Esophagus squamous epithelium (tissue), 5 donors: Measurements from ENCODE around the gene C3orf38. TPM values are rescaled to one million over a fixed set of nuclear protein-coding genes. Genes with fewer than 3 reads are reported as not detected.

ENCODE experiments used
- DNase-seq: peaks from one replicate; lab custom pipeline; 2025; lab: John Stamatoyannopoulos, UW
- H3K27ac ChIP-seq, 4 donors: fragments of 200-600 bp; sonication (generic); one replicate each; pipeline ENCODE4 v1.5.1; 2016 to 2019; ENCODE audit warnings: mild to moderate bottlenecking in 1 of 4
- H3K27me3 ChIP-seq, 4 donors: fragments of 200-600 bp; sonication (generic); 1 replicate in 3 of 4; 2 replicates in 1 of 4; pipeline versions ENCODE4 v1.5.1 to v1.6.0; 2017 to 2021; ENCODE audit warnings: antibody characterized with exemption in 1 of 4
- H3K36me3 ChIP-seq, 3 donors: fragments of 200-600 bp; sonication (generic); one replicate each; pipeline ENCODE4 v1.5.1; 2016 to 2019
- H3K4me1 ChIP-seq, 3 donors: fragments of 200-600 bp; sonication (generic); one replicate each; pipeline ENCODE4 v1.5.1; 2017 to 2019
- H3K4me3 ChIP-seq, 4 donors: fragments of 200-600 bp; sonication (generic); 1 replicate in 3 of 4; 2 replicates in 1 of 4; pipeline ENCODE4 v1.5.1; 2016 to 2019; ENCODE audit warnings: mild to moderate bottlenecking in 2 of 4, moderate library complexity in 1 of 4
- H3K9me3 ChIP-seq, 3 donors: fragments of 200-600 bp; sonication (generic); one replicate each; pipeline ENCODE4 v1.5.1; 2016 to 2019
- POLR2A ChIP-seq, 4 donors: fragments of 450-650 bp; IDR thresholded peaks; one replicate each; pipeline ENCODE4 v1.6.1; 2017; ENCODE audit warnings: antibody characterized with exemption in 4 of 4, mild to moderate bottlenecking in 4 of 4, moderate library complexity in 3 of 4
- WGBS, 2 donors: methylation state at CpG; one replicate each; pipeline ENCODE4 v1.1.5; 2018; 5-methylcytosine and 5-hydroxymethylcytosine counted together
- intact Hi-C: fragments of 100-400 bp; cut with DNase I; formaldehyde crosslinking; loops from one replicate; pipeline ENCODE4 v1.15.0; 2022
- total RNA-seq, 4 donors: library from RNA; depleted of rRNA; stranded (reverse); fragments of >200 nt; gene quantifications; one replicate each; pipeline ENCODE4 v1.1.0, GENCODE V29; 2016
- TF ChIP-seq, protein P1 (sequence below), 6 experiments: fragments of 450-650 bp in 4 of 6; fragments of 200-600 bp in 2 of 6; sonication (generic) in 2 of 6; IDR thresholded peaks; one replicate each; pipeline ENCODE4 v1.5.1; 2016 to 2019; ENCODE audit warnings: antibody characterized with exemption in 6 of 6, mild to moderate bottlenecking in 4 of 6, moderate library complexity in 4 of 6
- donor health status: DM: yes; HTN: yes; CAD: no.

The C3orf38 gene
- total RNA-seq, 4 donors from 2014 or later, result 10.6 to 19.8 (median 15.6) TPM

DNA sequence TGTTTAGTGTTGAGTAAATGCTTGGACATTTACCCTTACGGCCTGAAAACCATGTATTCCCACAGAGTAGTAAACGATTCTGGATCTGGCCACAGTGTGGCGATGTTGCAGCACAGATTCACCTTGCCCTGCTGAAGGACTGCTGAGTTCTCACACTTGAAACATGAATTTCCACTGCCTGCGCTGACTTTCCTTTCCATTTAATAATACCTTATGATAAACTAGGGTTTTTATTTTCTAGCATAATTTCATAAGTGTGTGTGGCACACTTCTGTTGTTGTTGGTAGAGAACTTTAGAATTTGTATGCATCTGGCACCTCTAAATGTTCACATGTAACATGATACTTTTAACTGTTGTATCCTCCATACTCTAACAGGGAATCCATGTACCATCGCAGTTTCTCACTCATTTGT is 53.9 kb downstream of the C3orf38 start:
- intact Hi-C loops, result no loop called here

More for the DNA sequence above, 53.9 kb downstream of the C3orf38 start:
- Histone ChIP-seq H3K4me1 (no peaks in the 10 kb centered on the region), H3K36me3 (no peaks in the 10 kb centered on the region), H3K4me3 (no peak overlapping the region), H3K27ac (no peak overlapping the region), H3K27me3 (no peaks in the 10 kb centered on the region), H3K9me3 (no peaks in the 10 kb centered on the region)
- TF ChIP-seq POLR2A (IDR thresholded peaks at IDR 0.05), result no peak
- TF ChIP-seq, protein P1, sequence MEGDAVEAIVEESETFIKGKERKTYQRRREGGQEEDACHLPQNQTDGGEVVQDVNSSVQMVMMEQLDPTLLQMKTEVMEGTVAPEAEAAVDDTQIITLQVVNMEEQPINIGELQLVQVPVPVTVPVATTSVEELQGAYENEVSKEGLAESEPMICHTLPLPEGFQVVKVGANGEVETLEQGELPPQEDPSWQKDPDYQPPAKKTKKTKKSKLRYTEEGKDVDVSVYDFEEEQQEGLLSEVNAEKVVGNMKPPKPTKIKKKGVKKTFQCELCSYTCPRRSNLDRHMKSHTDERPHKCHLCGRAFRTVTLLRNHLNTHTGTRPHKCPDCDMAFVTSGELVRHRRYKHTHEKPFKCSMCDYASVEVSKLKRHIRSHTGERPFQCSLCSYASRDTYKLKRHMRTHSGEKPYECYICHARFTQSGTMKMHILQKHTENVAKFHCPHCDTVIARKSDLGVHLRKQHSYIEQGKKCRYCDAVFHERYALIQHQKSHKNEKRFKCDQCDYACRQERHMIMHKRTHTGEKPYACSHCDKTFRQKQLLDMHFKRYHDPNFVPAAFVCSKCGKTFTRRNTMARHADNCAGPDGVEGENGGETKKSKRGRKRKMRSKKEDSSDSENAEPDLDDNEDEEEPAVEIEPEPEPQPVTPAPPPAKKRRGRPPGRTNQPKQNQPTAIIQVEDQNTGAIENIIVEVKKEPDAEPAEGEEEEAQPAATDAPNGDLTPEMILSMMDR (IDR thresholded peaks at IDR 0.05), result peak; percentile 44 to 77 (median 70)
- DNase-seq, result no peak
- WGBS, 2 donors, result 3 to 9% methylated on average over 5 of the region's 5 CpGs

Other genes starting within 250 kb of the C3orf38 start
- 10 to 100 TPM; 17.6 to 46.3 (median 34.0) TPM for gene CGGBP1, start 91.0 kb upstream of the C3orf38 start, total RNA-seq
- gene ZNF654, start 90.7 kb upstream of the C3orf38 start, total RNA-seq, result 10 to 100 TPM in 2 of 4 donors, 1 to 10 TPM in 2; 8.4 to 16.4 (median 10.1) TPM